Effector memory CD4-positive, alpha-beta T cell (primary cell): ENCODE results near the gene PPM1L.
A peak's percentile ranks its signal among the peaks of the same experiment; 100 is the strongest.
"Not testable (repeated sequence)": the region's sequence is repeated elsewhere in the genome, so short reads cannot be mapped to it uniquely, and the experiment has no call there.

Experiments used
- DNase-seq, 3 donors: peaks; one replicate each; pipeline ENCODE4 v3.0.0-alpha.2; 2020
- H3K27ac ChIP-seq: 2 replicates; pipeline ENCODE4 v1.7.0; 2013; ENCODE audit warnings: mild to moderate bottlenecking, low read length, moderate library complexity; ENCODE audit not compliant: insufficient read depth, poor library complexity, severe bottlenecking
- H3K27me3 ChIP-seq: replicated peaks from 2 replicates; pipeline ENCODE4 v1.7.0; 2013; ENCODE audit warnings: mild to moderate bottlenecking, low read length; ENCODE audit not compliant: insufficient read depth, control insufficient read depth, poor library complexity, severe bottlenecking
- H3K36me3 ChIP-seq: 2 replicates; pipeline ENCODE4 v1.7.0; 2013; ENCODE audit warnings: mild to moderate bottlenecking, low read length, moderate library complexity; ENCODE audit not compliant: control insufficient read depth, insufficient read depth
- H3K4me1 ChIP-seq: 2 replicates; pipeline ENCODE4 v1.7.0; 2013; ENCODE audit warnings: low read length, mild to moderate bottlenecking; ENCODE audit not compliant: control insufficient read depth, insufficient read depth, poor library complexity, severe bottlenecking
- H3K4me3 ChIP-seq: 2 replicates; pipeline ENCODE4 v1.7.0; 2013; ENCODE audit warnings: low read length, low read depth, mild to moderate bottlenecking; ENCODE audit not compliant: insufficient read depth, poor library complexity, severe bottlenecking
- H3K9me3 ChIP-seq: 2 replicates; pipeline ENCODE4 v1.7.0; 2013; ENCODE audit warnings: mild to moderate bottlenecking, low read length, moderate library complexity; ENCODE audit not compliant: control insufficient read depth
- total RNA-seq, 3 donors: gene quantifications; one replicate each; lab custom pipeline; 2026; lab: John Stamatoyannopoulos, UW

The PPM1L gene
- 7.8 to 16.1 (median 7.9) reads per million in 3 donors for total RNA-seq

DNA sequence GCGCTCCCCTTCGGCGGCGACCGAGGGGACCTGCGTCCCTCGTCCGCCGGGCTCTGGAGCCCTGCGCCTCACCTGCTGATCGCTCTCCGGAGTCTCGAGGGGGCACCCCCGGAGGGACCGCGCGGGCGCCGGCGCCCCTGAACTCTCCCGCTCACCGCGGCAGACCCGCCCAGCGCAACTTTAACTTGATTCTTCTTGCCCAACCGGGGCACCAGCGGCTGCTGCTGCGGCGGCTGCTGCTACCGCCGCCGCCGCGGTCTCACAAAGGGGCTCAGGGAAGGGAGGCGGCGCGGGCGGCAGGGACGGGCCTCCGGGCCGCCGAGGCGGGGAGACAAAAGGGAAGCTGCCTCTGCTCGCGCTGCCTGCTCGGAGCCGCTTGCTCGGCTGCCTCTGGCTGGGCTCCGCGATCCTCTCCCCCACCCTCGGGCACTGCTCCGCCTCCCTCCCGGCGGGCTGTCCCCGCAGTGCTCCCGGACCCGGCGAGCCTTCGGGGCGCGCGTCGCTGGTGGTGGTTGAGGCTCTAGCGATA, at the start of gene PPM1L:
Gene PPM1L (plus strand): TSS at position 456 of the 529 bp plus-strand sequence.
- Histone ChIP-seq H3K4me3 (peak within 1 kb of the TSS; percentile 93), H3K36me3 (no peaks in the 10 kb centered on the region), H3K27me3 (no peaks in the 10 kb centered on the region), H3K27ac (peak within 1 kb of the TSS; percentile 67), H3K9me3 (no peaks in the 10 kb centered on the region), H3K4me1 (peaks cover 14% of the 10 kb centered on the region)
- DNase-seq = peak; percentile 42 to 49 (median 46)

DNA sequence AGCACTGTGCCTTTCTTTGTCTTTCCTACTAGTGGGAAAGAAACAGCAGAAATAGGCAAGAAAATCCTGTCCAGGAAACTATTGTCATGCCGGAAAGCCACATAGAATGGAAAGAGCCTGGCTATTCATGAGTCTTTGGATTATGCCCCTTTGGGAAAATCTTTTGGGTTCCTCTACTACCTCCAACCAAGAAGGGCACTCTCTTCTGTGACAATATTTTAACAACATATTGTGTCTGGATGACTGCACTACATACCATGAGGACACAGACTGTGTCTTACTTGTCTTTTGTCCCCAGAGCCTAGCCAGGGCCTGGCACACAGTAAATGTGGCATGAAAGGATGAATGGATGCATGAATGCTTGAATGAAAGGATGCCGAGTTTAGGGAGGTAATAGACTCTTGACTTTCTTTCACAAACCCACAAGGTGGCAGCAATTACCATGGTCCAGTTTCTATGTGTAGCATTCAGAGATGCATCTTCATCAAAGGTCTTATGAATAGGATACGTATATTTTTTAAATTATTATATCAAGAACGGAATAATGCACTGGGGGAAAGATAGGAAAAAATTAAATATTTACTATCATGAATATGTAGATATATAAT, 48.7 kb upstream of the PPM1L start:
- no peak overlapping the region for H3K4me3 ChIP-seq
- H3K27me3 ChIP-seq = no peaks in the 10 kb centered on the region
- no peak overlapping the region for H3K27ac ChIP-seq
- no peaks in the 10 kb centered on the region for H3K4me1 ChIP-seq
- DNase-seq = no peak
- H3K36me3 ChIP-seq = no peaks in the 10 kb centered on the region
- no peaks in the 10 kb centered on the region for H3K9me3 ChIP-seq

DNA sequence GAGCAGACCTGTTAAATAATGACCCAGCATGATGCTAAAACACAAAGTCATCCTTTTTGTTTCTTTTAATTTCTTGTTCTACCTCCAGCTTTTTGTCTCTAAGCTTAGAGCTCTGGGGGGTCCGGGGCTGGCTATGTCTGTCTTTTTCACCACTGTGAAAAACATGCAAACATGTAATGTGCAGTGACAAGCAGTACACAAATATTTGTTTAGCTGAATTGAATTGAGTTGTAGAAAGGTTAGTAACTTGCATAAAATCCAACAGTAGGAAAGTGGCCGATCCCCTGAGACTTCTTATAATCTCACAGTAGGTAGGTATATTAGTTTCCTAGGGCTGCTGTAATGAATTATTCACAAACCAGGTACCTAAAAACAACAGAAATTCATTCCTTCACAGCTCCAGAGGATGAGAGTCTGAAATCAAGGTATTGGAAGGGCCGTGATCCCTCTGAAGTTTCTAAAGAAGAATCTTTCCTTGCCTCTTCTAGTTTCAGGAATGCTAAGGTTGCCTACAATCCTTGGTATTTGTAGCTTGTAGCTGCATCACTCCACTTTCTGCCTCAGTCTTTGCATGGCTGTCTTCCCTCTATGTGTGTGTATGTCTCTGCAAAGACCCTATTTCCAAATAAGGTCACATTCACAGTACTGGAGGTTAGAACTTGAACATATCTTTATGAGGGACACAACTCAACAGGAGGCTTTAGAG, 46.4 kb upstream of the PPM1L start:
- no peaks in the 10 kb centered on the region for H3K36me3 ChIP-seq
- no peaks in the 10 kb centered on the region for H3K4me1 ChIP-seq
- H3K27me3 ChIP-seq = no peaks in the 10 kb centered on the region
- no peak for DNase-seq
- H3K27ac ChIP-seq = no peak overlapping the region
- H3K9me3 ChIP-seq = no peaks in the 10 kb centered on the region
- H3K4me3 ChIP-seq = no peak overlapping the region

DNA sequence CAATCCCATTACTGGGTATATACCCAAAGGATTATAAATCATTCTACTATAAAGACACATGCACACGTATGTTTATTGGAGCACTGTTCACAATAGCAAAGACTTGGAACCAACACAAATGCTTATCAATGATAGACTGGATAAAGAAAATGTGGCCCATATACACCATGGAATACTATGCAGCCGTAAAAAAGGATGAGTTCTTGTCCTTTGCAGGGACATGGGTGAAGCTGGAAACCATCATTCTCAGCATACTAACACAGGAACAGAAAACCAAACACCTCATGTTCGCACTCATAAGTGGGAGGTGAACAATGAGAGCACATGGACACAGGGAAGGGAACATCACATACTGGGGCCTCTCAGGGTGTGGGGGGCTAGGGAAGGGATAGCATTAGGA, 42.9 kb upstream of the PPM1L start:
- not testable (repeated sequence) for DNase-seq, H3K27ac ChIP-seq, H3K4me1 ChIP-seq, H3K9me3 ChIP-seq, H3K27me3 ChIP-seq, H3K36me3 ChIP-seq, H3K4me3 ChIP-seq

DNA sequence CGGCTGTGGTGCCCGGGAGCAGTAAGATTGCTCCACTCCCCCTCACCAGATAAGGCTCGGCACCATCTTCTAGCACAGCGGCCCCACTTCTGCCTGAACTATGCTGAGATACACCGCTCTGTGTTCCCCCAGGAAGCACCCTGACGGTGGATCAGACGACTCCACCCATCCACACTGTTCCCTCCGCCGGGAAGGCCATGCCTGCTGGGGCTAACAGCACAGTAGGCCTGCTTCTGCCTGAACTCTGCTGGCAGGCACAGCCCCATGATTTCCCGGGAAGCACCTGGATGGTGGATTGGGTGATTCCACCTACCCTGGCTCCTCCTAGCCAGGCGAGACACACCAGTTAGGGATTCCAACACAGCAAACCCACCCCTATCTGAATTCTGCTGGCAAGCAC, 36.3 kb upstream of the PPM1L start:
- DNase-seq = no peak
- no peaks in the 10 kb centered on the region for H3K9me3 ChIP-seq
- no peak overlapping the region for H3K4me3 ChIP-seq

DNA sequence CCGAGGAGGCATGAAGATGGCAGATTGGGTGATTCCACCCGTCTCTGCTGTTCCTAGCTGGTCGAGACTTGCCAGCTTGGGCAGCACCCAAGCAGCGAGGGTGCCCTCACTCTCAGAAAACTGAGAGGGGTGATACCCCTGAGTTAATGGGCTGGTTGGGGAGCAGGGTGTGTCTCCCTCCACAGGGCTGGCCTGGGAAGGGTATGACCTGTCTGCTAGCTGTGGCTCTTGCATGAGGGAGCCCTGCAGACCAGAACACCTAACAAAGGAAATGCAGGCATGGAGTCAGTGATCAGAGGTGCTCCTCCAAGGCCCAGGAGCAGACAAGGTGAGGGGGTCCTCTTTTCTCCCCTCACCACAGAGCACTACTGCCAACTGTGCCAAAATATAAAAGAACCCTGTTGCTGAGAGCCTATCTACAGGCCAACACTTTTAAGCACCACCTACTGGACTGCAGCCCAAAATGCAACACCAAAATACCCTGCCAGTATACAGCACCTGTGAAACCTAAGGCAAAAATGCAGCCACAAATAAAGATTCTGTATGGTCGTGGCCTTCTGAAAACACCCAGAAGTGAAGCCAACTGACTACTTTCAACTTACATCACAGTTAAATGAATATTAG, 35.8 kb upstream of the PPM1L start:
- Histone ChIP-seq H3K36me3 (no peaks in the 10 kb centered on the region), H3K4me1 (no peaks in the 10 kb centered on the region), H3K27me3 (no peaks in the 10 kb centered on the region), H3K27ac (no peak overlapping the region), H3K9me3 (no peaks in the 10 kb centered on the region), H3K4me3 (no peak overlapping the region)
- no peak for DNase-seq

More for the DNA sequence above, 36.3 kb upstream of the PPM1L start:
- Histone ChIP-seq H3K27ac (no peak overlapping the region), H3K27me3 (no peaks in the 10 kb centered on the region), H3K36me3 (no peaks in the 10 kb centered on the region), H3K4me1 (no peaks in the 10 kb centered on the region)

DNA sequence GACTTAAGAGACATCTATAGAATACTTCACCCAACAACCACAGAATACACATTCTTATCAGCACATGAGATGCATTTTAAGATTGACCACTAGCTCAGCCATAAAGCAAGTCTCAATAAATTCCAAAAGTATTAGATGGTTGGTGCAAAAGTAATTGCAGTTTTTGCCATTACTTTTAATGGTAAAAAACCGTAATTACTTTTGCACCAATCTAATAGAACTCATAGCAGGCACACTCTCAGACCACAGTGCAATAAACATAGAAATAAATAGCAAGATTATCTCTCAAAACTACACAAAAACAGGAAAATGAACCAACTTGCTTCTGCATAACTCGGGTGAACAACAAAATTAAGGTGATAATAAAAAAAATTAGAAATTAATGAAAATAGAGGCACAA, 33.7 kb upstream of the PPM1L start:
- Histone ChIP-seq H3K27ac (no peak overlapping the region), H3K4me3 (no peak overlapping the region), H3K4me1 (no peaks in the 10 kb centered on the region), H3K27me3 (no peaks in the 10 kb centered on the region), H3K36me3 (no peaks in the 10 kb centered on the region), H3K9me3 (no peaks in the 10 kb centered on the region)
- DNase-seq = no peak

DNA sequence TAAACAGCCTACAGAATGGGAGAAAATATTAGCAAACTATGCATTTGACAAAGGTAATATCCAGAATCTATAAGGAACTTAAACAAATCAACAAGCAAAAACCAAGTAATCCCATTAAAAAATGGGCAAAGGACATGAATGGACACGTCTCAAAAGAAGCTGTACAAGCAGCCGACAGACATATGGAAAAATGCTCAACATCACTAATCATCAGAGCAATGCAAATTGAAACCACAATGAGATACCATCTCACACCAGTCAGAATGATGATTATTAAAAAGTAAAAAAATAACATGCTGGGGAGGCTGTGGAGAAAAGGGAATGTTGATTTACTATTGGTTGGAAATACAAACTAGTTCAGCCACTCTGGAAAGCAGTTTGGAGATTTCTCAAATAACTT, 30.7 kb upstream of the PPM1L start:
- H3K27ac ChIP-seq = no peak overlapping the region
- H3K4me1 ChIP-seq = no peaks in the 10 kb centered on the region
- no peaks in the 10 kb centered on the region for H3K27me3 ChIP-seq
- no peaks in the 10 kb centered on the region for H3K36me3 ChIP-seq
- no peaks in the 10 kb centered on the region for H3K9me3 ChIP-seq
- H3K4me3 ChIP-seq = no peak overlapping the region
- no peak for DNase-seq

DNA sequence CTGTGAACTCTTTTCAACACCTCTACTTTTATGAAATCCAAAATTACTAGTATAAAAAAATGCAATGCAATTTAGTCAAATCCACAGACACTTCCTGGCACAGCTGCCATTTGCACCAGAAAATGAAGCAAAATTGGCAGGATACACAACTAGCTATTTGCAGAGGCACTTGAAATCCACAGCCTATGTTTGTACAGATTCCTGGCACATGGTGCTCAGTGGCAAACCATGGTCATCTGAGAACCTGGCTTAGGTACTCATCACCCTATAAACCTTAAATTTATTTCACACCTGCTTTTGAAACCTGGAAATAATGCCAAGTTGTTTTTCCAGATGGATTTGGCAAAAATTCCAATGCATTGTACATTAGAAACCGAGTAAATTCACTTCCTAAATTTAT, 20.2 kb upstream of the PPM1L start:
- DNase-seq = no peak
- no peaks in the 10 kb centered on the region for H3K36me3 ChIP-seq
- H3K4me3 ChIP-seq = no peak overlapping the region
- H3K27me3 ChIP-seq = no peaks in the 10 kb centered on the region
- no peaks in the 10 kb centered on the region for H3K9me3 ChIP-seq
- no peaks in the 10 kb centered on the region for H3K4me1 ChIP-seq
- no peak overlapping the region for H3K27ac ChIP-seq

DNA sequence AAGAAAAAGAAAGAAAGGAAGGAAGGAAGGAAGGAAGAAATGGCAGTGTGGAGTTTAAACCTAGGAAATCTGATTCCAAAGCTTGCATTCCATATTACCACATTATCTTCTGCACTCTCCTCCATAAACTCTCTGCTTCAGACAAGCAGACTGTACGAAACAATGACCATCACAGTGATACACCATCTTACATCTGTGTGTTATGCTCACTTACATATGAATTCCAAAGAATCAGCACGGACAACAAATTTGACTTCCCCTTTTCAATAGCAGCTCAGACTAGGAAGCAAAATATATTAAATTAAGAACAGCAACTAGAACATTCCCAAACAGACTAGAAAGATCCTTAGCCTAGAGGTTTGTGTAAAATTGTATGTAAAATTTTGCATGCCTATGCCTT, 18.0 kb upstream of the PPM1L start:
- Histone ChIP-seq H3K27me3 (no peaks in the 10 kb centered on the region), H3K4me3 (no peak overlapping the region), H3K9me3 (no peaks in the 10 kb centered on the region), H3K27ac (no peak overlapping the region), H3K4me1 (no peaks in the 10 kb centered on the region), H3K36me3 (no peaks in the 10 kb centered on the region)
- DNase-seq = no peak
